H1 (cell line): ENCODE data around the gene SHISA6. TPM values are rescaled to one million over a fixed set of nuclear protein-coding genes. Genes with fewer than 3 reads are reported as not detected.

Experiments
- CTCF ChIA-PET: fragments of 300-600 bp; sonication (Branson Sonifier 250); formaldehyde crosslinking; loops from one replicate; lab custom pipeline; 2021; ENCODE audit not compliant: partially characterized antibody; lab: Charles Lee
- POLR2A ChIA-PET: fragments of 300-600 bp; sonication (Branson Sonifier 250); formaldehyde crosslinking; loops from one replicate; lab custom pipeline; 2021; ENCODE audit warnings: inconsistent platforms; ENCODE audit not compliant: partially characterized antibody; lab: Charles Lee
- DNase-seq, 2 experiments: peaks; one replicate each; pipeline versions ENCODE4 v3.0.0 to v3.0.0-alpha.2; 2010 to 2022; ENCODE audit warnings: low spot score in 2 of 2, low read depth in 1 of 2, mixed read lengths in 1 of 2
- FAIRE-seq: peaks from 2 replicates; lab custom pipeline; 2011; peaks lifted over from hg19 to GRCh38; lab: Jason Lieb, UNC
- H2AFZ ChIP-seq: 2 replicates; pipeline ENCODE4 v1.8.1; 2012; ENCODE audit warnings: low read length, inconsistent platforms
- H2AK5ac ChIP-seq: 2 replicates; pipeline ENCODE4 v1.6.1; 2013; ENCODE audit warnings: low read depth, low read length
- H2BK120ac ChIP-seq: replicated peaks from 2 replicates; pipeline ENCODE3; 2013; ENCODE audit warnings: low read depth, low read length, inconsistent platforms
- H2BK12ac ChIP-seq: 2 replicates; pipeline ENCODE4 v1.6.1; 2013; ENCODE audit warnings: low read depth, low read length
- H2BK15ac ChIP-seq: 2 replicates; pipeline ENCODE4 v1.6.1; 2013; ENCODE audit warnings: low read length
- H2BK20ac ChIP-seq: 2 replicates; pipeline ENCODE4 v1.6.1; 2013; ENCODE audit warnings: low read length
- H2BK5ac ChIP-seq: 2 replicates; pipeline ENCODE4 v1.6.1; 2013; ENCODE audit warnings: low read depth, low read length
- H3K14ac ChIP-seq: 2 replicates; pipeline ENCODE4 v1.6.1; 2013; ENCODE audit warnings: inconsistent platforms; ENCODE audit not compliant: insufficient read length
- H3K18ac ChIP-seq: 2 replicates; pipeline ENCODE4 v1.6.1; 2013; ENCODE audit warnings: low read length; ENCODE audit errors: extremely low read depth
- H3K23ac ChIP-seq: 2 replicates; pipeline ENCODE4 v1.6.1; 2013; ENCODE audit warnings: inconsistent platforms; ENCODE audit not compliant: insufficient read length
- H3K23me2 ChIP-seq: 2 replicates; pipeline ENCODE4 v1.6.1; 2013; ENCODE audit warnings: low read depth, low read length
- H3K27ac ChIP-seq: 2 replicates; pipeline ENCODE4 v1.6.1; 2011; ENCODE audit warnings: low read depth, low read length, inconsistent platforms
- H3K27me3 ChIP-seq, 4 experiments: replicated peaks in 1 of 4; 1 replicate in 1 of 4; 2 replicates in 3 of 4; pipeline versions ENCODE4 v1.6.1 to v1.8.1; 2011 to 2013; ENCODE audit warnings: low read length in 3 of 4, mild to moderate bottlenecking in 3 of 4, inconsistent platforms in 2 of 4, mixed read lengths in 2 of 4, moderate library complexity in 1 of 4; ENCODE audit not compliant: control insufficient read depth in 3 of 4, insufficient read depth in 3 of 4; ENCODE audit errors: extremely low read depth in 1 of 4
- H3K36me3 ChIP-seq, 4 experiments: 2 replicates each; pipeline versions ENCODE4 v1.6.1 to v1.8.1; 2011 to 2013; ENCODE audit warnings: mild to moderate bottlenecking in 4 of 4, low read length in 3 of 4, moderate library complexity in 2 of 4, control low read depth in 1 of 4, inconsistent platforms in 1 of 4; ENCODE audit not compliant: insufficient read depth in 4 of 4, control insufficient read depth in 2 of 4
- H3K4ac ChIP-seq: replicated peaks from 2 replicates; pipeline ENCODE3; 2013; ENCODE audit warnings: low read length, low read depth, mixed read lengths, inconsistent platforms; ENCODE audit not compliant: insufficient read length
- H3K4me1 ChIP-seq, 4 experiments: replicated peaks in 1 of 4; 1 replicate in 1 of 4; 2 replicates in 3 of 4; pipeline versions ENCODE4 v1.6.1 to v1.8.1; 2011 to 2013; ENCODE audit warnings: low read length in 3 of 4, inconsistent platforms in 2 of 4, mixed read lengths in 1 of 4; ENCODE audit not compliant: insufficient read depth in 4 of 4, control insufficient read depth in 3 of 4
- H3K4me2 ChIP-seq, 2 experiments: 2 replicates each; pipeline versions ENCODE4 v1.6.1 to v1.8.1; 2011 to 2013; ENCODE audit warnings: low read depth in 2 of 2, low read length in 2 of 2, control low read depth in 1 of 2, inconsistent platforms in 1 of 2, mild to moderate bottlenecking in 1 of 2; ENCODE audit not compliant: insufficient read depth in 1 of 2
- H3K4me3 ChIP-seq, 4 experiments: fragments of 200-600, 300-600 bp in 1 of 4; sonication (generic), shearing (Covaris generic), sonication (Bioruptor Twin) in 1 of 4; 2 replicates each; pipeline versions ENCODE4 v1.5.1 to v1.8.1; 2011 to 2016; ENCODE audit warnings: low read length in 4 of 4, low read depth in 3 of 4, control low read depth in 2 of 4, inconsistent platforms in 2 of 4, mild to moderate bottlenecking in 2 of 4, mixed read lengths in 1 of 4, moderate library complexity in 1 of 4; ENCODE audit not compliant: insufficient read depth in 2 of 4; ENCODE audit errors: extremely low read depth in 1 of 4
- H3K56ac ChIP-seq: replicated peaks from 2 replicates; pipeline ENCODE3; 2013; ENCODE audit warnings: low read depth, mild to moderate bottlenecking, mixed read lengths, low read length, inconsistent platforms; ENCODE audit not compliant: insufficient read length
- H3K79me1 ChIP-seq: 2 replicates; pipeline ENCODE4 v1.6.1; 2013; ENCODE audit warnings: low read depth, low read length, control low read depth
- H3K79me2 ChIP-seq, 2 experiments: 2 replicates each; pipeline versions ENCODE4 v1.6.1 to v1.8.1; 2012 to 2013; ENCODE audit warnings: low read length in 2 of 2, mild to moderate bottlenecking in 2 of 2, inconsistent platforms in 1 of 2; ENCODE audit not compliant: insufficient read depth in 2 of 2, control insufficient read depth in 1 of 2
- H3K9ac ChIP-seq, 4 experiments: replicated peaks in 1 of 4; 1 replicate in 1 of 4; 2 replicates in 3 of 4; pipeline versions ENCODE4 v1.6.1 to v1.8.1; 2011 to 2013; ENCODE audit warnings: low read depth in 3 of 4, low read length in 3 of 4, control low read depth in 2 of 4, mild to moderate bottlenecking in 2 of 4, moderate library complexity in 2 of 4, inconsistent platforms in 1 of 4; ENCODE audit errors: extremely low read depth in 1 of 4
- H3K9me3 ChIP-seq, 2 experiments: 2 replicates each; pipeline versions ENCODE4 v1.6.1 to v1.8.1; 2012 to 2013; ENCODE audit warnings: mild to moderate bottlenecking in 2 of 2, moderate library complexity in 2 of 2, control low read depth in 1 of 2, inconsistent platforms in 1 of 2, low read depth in 1 of 2, low read length in 1 of 2, mixed read lengths in 1 of 2; ENCODE audit not compliant: insufficient read depth in 2 of 2
- H4K20me1 ChIP-seq, 2 experiments: replicated peaks in 1 of 2; 2 replicates each; pipeline versions ENCODE3 to v1.8.1; 2011 to 2013; ENCODE audit warnings: inconsistent platforms in 2 of 2, low read length in 2 of 2, mild to moderate bottlenecking in 1 of 2; ENCODE audit not compliant: insufficient read depth in 2 of 2, control insufficient read depth in 1 of 2
- H4K5ac ChIP-seq: 2 replicates; pipeline ENCODE4 v1.6.1; 2013; ENCODE audit warnings: low read length, low read depth, mixed read lengths, inconsistent platforms; ENCODE audit not compliant: insufficient read length
- H4K8ac ChIP-seq: 2 replicates; pipeline ENCODE4 v1.8.0; 2013; ENCODE audit warnings: mild to moderate bottlenecking, moderate library complexity, low read length, inconsistent platforms; ENCODE audit not compliant: insufficient read depth; ENCODE audit errors: extremely low read depth
- H4K91ac ChIP-seq: replicated peaks from 2 replicates; pipeline ENCODE3; 2013; ENCODE audit warnings: low read length, mixed read lengths, inconsistent platforms; ENCODE audit not compliant: insufficient read length
- HDAC2 ChIP-seq, 2 experiments: fragments of 300-600 bp in 1 of 2; sonication (generic) in 1 of 2; IDR thresholded peaks; 2 replicates each; pipeline ENCODE4 v1.6.1; 2011 to 2012; ENCODE audit warnings: low read depth in 2 of 2, low read length in 2 of 2, mild to moderate bottlenecking in 2 of 2, moderate library complexity in 2 of 2, borderline replicate concordance in 1 of 2, inconsistent platforms in 1 of 2
- SIRT6 ChIP-seq: IDR thresholded peaks from one replicate; pipeline ENCODE4 v1.7.1; 2012; ENCODE audit warnings: low read length, inconsistent platforms
- WGBS, 2 experiments: shearing (Covaris generic) in 1 of 2; methylation state at CpG; one replicate each; pipeline versions ENCODE4 v1.1.6 to v1.1.7; 2013 to 2015; ENCODE audit warnings: low lambda C conversion rate in 2 of 2, mixed read lengths in 2 of 2, inconsistent platforms in 1 of 2, low coverage in 1 of 2, missing lambda C conversion rate in 1 of 2; ENCODE audit not compliant: insufficient replicate concordance in 2 of 2, insufficient coverage in 1 of 2, insufficient read length in 1 of 2; ENCODE audit errors: extremely low coverage in 1 of 2, missing lambda C conversion rate in 1 of 2; 5-methylcytosine and 5-hydroxymethylcytosine counted together
- polyA plus RNA-seq, 7 experiments: library from polyadenylated mRNA; depleted of rRNA in 3 of 7; stranded (reverse) in 5 of 7; unstranded in 2 of 7; fragments of >200 nt in 5 of 7; fragments of 200-250 nt in 2 of 7; gene quantifications; 1 replicate in 5 of 7; 2 replicates in 1 of 7; 4 replicates in 1 of 7; pipeline versions ENCODE4 v1.2.1 to v1.2.3, GENCODE V29; 2011 to 2013; ENCODE audit warnings: missing spikeins in 2 of 7, mixed read lengths in 2 of 7
- total RNA-seq: library from RNA; stranded (reverse); fragmentation: NEBNext Ultra II Directional; extraction: Animal tissue kit (Norgen Biotek cat#: 25700); gene quantifications from 2 replicates; pipeline ENCODE4 v1.2.1, GENCODE V29; 2021

Gene SHISA6
- total and polyA plus RNA-seq, 2 of the 8 experiments (the other 6 are each of a cell fraction or from before 2014, with no cell fraction given): 2.9 to 4.8 TPM

DNA sequence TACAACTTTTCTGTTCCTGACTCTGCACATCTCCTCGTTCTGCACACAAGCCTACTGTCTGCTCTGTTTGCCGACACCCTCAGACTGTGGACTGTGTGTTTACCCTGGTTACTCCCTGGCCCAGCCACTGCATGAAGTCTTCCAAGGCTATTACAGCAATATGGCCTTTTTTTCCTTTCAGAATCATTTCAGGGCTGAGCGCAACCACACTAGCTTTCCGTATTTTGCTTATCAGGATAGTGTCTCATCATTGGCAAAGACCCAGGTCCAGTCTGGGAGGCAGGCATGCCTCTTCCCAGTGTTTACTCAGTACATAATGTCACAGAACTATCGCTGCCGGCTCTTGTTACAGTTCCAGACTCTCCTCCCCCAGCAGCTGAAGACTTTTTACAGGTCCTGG is 367.4 kb downstream of the SHISA6 start:
- no peak overlapping the region for H3K9ac ChIP-seq
- no peak overlapping the region for H2BK5ac ChIP-seq
- 0 out of 2 replicates have a peak overlapping the region, but pooled peaks have one; percentile 53 for H4K8ac ChIP-seq
- H3K27me3 ChIP-seq: no peaks in the 10 kb centered on the region
- no peak overlapping the region for H3K23ac ChIP-seq
- DNase-seq: no peak
- peak overlapping the region; percentile 50 for H2BK120ac ChIP-seq
- H2BK15ac ChIP-seq: no peak overlapping the region
- no peaks in the 10 kb centered on the region; a peak in 1 of 7 replicates for H3K4me1 ChIP-seq
- no peaks in the 10 kb centered on the region for H4K20me1 ChIP-seq
- H2AK5ac ChIP-seq: no peak overlapping the region
- no peak overlapping the region for H3K18ac ChIP-seq
- 94% methylated on average over 6 of the region's 6 CpGs; no CpG with 5 or more reads in 1 of the 2 experiments for WGBS, 2 experiments
- H3K27ac ChIP-seq: no peak overlapping the region
- no peak overlapping the region for H3K56ac ChIP-seq
- no peak overlapping the region for H2BK20ac ChIP-seq
- H3K14ac ChIP-seq: no peak overlapping the region
- no peaks in the 10 kb centered on the region for H3K23me2 ChIP-seq
- H2AFZ ChIP-seq: 0 out of 2 replicates have a peak overlapping the region, but pooled peaks have one; percentile 68
- no peaks in the 10 kb centered on the region for H3K79me2 ChIP-seq
- ChIA-PET CTCF (interaction anchor here (2.0 kb wide), 1 partner anchor 36 kb away, joined by 6 read pairs; no protein-coding TSS in a partner anchor), POLR2A (no interaction called here)
- H3K4me3 ChIP-seq: no peak overlapping the region
- no peak for FAIRE-seq
- H3K36me3 ChIP-seq: no peaks in the 10 kb centered on the region
- H3K4me2 ChIP-seq: no peak overlapping the region
- no peaks in the 10 kb centered on the region for H3K79me1 ChIP-seq
- H2BK12ac ChIP-seq: 0 out of 2 replicates have a peak overlapping the region, but pooled peaks have one; percentile 50
- H3K4ac ChIP-seq: no peak overlapping the region
- H4K5ac ChIP-seq: no peak overlapping the region
- TF ChIP-seq SIRT6 (no peak), HDAC2 (IDR thresholded peaks at IDR 0.05; ENCODE audit: borderline replicate concordance in 1 of 2, low read depth in 2 of 2, low read length in 2 of 2) (no peak)
- H3K9me3 ChIP-seq: no peaks in the 10 kb centered on the region
- no peak overlapping the region for H4K91ac ChIP-seq
